NCI-H69 (cell line): ENCODE data around the gene NTMT1.
"Not testable (repeated sequence)": the region's sequence is repeated elsewhere in the genome, so short reads cannot be mapped to it uniquely, and the experiment has no call there.

Experiments
- DNase-seq: peaks from one replicate; lab custom pipeline; 2025; lab: John Stamatoyannopoulos, UW

NTMT1 gene, protein sequence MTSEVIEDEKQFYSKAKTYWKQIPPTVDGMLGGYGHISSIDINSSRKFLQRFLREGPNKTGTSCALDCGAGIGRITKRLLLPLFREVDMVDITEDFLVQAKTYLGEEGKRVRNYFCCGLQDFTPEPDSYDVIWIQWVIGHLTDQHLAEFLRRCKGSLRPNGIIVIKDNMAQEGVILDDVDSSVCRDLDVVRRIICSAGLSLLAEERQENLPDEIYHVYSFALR

DNA sequence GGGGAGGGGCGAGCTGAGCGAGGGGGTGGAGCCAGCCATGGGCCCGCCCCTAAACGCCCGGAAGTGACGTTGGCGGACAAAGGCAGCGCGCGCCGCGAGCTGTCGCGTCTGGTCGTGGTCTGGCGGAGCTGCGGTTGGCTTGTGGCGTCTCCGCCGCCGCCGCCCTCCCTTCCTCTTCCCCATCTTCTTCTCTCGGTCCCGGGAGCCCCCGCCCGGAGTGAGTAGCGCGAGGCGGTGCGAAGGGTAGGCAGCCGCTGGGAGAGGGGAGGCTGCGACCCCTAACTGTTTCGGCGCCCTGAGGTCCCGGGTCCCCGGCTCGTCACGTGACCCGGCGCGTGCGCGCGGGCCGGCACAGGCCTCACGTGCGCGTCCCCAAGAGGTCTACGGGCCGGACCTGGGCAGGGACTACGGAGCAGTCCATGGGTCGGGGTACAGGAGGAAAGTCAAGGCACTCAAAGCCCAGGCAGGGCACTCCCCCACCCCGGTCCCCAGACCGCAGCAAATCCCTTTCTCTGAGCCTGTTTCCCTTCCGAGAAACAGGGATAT lies at the start of gene NTMT1:
TSS of gene NTMT1 (plus strand) at position 85 of the 546 bp plus-strand sequence. CDS start 6,541 bp downstream, outside the sequence.
- peak; percentile 90 for DNase-seq

DNA sequence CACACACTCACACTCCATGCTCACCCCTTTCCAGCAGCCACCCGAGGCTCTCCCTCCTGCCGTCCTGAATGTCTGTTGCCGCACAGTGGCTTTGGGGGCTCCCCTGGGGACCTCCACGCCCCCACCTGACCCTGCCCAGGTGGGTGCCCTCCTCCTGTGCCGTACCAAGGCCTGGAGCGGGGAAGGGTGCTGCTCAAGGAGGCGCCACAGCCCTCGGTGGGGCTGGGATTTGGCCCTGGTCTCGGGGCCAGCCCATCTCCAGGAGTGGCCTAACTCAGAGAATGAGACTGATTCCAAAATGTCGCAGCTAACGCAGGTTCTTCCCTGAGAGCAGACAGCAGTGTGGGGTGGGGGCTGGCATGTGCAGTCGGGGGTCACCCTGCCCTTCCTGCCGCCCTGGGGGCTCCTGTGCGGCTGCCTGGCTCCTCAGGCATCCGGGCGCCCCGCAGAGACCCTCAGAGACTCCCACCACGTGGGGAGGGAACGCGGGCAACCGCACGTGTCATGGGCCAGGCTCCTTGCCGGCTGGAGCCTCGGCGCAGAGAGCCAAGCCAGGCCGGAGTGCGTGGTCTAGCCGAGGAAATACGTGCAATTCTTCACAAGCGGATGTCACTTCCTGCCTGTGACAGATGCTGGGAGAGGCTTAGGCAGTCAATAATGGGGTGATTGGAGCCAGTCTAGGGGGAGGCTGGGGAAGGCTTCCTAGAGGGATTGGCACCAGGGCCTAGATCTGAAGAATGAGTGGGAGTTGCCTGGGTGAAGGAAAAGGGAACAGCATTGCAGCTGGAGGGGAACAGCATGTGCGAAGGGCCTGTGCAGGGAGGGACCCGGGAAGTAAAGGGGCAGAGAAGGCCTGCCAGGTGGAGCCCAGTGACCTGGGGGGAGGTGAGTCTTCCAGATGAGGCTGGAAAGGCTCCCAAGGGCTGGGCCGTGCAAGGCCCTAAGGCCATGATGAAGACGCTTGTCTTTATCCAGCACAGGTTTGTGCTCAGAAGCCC lies 49.1 kb upstream of the NTMT1 start:
- DNase-seq = no peak

DNA sequence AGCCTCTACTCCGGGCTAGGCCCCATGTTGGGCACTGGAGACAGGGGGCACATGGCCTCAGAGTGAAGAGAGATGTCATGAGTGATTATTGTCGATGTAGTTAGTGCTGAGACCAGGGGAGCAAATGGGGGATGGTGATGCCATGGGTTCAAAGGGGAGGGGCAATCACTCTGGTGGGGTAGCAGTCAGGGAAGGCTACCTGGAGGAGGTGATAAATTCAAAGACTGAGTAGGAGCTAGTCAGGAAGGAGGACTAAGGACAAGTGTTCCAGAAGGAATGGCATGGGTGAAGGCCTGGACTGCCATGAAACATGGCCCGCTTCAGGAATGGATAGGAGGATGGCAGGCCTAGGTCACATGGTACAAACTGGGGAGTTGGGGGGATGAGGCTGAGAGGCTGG lies 46.7 kb upstream of the NTMT1 start:
- DNase-seq = no peak

DNA sequence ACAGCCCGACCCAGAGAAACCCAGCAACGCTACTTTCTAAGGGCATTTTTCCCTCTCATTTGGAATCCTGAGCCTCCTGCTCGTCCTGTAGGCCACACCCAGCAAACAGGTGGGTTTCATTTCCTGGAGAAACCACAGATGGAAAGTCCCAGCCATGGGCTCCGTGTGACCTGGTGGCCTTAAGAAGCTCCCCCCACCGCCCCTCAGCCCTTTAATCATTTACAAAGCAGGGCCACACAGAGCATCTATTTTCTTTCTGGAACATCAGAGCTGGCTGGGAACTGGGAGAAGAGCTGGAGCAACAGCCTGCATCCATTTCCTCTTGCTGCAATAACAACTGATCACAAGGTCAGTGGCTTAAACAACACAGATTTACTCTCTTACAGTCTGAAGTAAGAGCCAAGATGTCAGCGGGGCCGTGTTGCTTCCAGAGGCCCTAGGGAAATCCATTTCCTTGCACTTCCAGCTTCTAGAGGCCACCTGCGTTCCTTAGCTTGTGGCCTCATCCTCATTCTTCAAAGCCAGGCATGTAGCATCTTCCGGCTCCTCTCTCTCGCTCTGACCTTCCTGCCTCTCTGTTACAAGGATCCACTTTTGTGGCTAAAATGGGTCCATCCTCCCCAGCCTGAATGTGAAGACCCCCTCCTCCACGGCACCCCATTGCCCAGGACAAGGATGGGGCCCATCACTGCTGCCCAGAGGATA lies 45.6 kb upstream of the NTMT1 start:
- DNase-seq = no peak

DNA sequence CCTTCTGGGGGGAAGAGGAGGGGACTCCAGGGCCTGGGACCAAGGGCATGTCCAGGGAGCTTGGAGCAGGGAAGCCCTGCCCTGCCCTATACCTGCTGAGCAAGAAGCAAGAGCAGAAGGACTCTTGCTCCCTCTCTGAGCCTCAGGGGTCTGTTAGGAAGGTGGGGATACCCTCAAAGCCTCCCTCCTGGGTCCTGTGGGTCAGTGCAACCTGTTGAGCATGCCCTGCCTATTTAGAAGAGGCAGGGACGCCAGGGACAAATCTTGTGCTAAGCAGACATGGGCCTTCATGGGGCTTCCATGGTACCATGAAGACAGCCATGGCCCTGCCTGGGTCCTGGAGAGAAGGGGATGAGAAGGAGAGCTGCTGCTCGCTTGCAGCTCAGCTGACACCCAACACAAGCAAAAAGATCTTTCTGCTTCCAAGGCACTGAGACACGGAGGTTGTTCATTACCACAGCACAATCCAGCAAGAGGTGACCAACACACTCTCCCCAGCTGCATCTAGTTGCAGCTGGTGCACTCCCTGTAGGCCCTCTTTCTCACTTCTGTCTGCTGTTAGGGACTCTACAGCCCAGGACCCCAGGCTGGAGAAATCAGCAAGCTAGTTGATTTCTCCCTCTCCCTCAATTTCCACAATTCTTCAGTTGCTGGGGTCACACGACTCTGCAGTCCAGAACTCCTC lies 44.3 kb upstream of the NTMT1 start:
- DNase-seq = no peak

DNA sequence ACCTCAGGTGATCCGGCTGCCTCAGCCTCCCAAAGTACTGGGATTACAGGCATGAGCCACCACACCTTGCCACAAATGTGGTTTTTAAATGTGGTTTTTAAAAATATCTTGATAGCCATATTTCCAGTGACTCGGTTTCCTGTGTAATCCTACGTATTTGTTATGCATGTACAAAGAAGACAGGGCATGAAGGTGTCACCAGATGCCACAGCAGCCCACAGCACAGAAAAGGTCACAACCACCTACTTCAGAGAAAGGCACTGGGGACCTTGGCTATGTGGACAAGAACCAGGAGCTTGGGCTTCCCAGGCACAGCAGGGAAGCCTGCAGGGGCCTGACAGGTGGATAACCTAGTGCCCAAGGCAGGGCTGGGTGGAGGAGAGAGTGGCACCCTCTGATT lies 43.1 kb upstream of the NTMT1 start:
- DNase-seq = no peak

DNA sequence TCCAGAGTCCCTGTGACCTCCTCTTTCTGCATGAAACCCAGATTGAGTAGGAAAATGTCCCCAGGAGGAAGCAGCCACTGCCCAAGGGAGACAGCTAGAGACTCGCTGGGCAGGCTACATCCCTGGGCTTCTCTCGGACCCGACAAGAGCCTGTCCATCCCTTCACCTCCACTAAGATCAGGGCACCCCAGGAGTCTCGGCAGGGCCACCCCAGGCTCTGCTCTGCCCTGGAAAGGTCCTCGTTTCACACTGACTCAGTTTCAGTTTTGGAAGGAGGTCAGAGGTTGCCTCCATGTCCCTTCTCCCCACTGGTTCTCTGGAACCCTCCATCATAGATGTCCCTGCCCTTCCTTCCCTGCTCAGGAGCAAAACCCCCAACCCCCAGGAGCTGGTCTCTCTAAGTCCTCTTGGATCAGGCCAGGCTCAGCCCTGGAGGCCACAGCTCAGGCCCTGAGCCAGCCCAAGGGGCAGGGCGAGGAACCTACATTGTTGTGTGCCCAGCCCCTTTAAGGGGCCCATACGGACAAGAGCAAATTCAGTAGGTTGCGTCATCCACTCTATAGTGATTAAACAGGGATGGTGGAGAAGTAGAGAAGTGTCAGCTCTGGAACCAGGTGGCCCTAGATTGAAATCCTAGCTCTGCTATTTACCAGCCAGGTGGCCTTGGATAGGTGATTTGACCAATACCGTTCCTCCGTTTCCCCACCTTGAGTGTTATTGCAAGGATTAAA lies 42.5 kb upstream of the NTMT1 start:
- no peak for DNase-seq

DNA sequence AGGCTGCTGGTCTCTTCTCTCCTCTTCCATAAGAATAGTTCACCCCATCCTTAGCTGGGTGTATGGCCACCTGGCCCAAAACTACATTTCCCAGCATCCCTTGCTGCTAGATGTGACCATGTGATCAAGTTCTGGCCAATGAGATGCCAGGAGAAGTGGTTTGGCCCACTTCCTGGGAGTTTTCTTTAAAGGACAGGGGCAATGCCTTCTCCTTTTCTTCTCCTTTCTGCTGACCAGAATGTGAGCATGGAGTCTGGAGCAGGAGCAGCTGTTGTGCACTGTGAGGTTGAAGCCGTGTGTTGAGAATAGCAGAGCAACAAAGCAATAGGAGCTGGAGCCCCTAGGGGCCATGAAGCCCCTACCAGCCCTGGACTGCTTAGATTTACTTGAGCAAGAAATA lies 41.8 kb upstream of the NTMT1 start:
- DNase-seq = peak; percentile 59

DNA sequence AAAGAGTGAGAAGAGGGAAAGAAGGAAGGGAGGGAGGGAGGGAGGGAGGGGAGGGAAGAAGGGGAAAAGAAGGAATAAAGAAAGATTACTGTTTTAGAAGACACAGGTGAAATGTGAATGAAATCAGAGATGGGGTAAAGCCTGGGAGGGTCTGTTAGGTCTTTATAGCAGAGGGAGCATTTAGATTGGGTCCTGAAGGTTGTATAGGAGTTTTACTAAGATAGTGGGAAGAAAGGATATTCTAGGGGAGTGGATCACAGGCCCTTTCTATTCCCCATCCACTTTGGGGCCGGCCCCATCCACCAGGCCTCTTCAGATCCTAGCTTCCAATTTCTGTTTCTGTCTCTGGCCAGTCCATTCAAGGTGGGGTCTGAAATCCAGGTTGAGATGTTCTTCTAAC lies 40.6 kb upstream of the NTMT1 start:
- no peak for DNase-seq

DNA sequence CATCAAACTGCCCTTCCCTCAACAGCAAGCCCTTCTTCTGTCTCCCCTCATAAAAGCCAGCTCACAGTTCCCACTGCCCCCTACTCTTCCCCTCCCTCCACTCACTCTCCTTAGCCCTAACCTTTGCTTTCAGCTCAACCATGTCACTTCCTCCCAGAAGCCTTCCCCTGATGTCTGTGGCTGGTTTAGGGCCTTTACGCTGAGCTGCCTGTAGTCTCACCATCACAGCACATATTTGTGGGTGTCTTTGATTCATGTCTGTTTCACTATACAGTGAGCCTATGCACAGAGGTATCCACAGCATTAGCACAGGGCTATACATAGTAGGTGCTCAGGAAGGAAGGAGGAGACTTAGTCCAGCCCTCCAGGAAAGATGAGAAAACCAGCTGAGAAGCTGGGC lies 39.7 kb upstream of the NTMT1 start:
- no peak for DNase-seq

DNA sequence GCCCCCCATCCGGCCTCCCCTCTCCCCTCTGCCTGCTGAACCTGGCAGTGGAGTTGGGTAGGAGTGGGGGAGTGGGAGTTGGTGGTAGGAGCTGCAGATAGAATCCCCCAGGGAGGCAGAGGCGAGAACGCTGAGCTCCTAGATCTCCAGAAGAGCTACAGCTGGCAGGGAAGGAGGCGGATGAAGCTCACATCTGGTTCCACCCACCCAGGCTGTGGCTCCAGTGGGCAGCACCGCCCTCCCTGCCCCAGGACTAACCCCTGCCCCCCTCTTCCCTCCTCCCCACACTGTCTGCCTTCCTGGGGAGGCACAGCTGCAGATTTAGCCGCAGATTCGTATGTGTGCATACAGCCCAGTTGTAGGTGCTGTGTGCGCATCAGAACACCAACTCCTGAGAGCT lies 39.3 kb upstream of the NTMT1 start:
- peak; percentile 31 for DNase-seq

DNA sequence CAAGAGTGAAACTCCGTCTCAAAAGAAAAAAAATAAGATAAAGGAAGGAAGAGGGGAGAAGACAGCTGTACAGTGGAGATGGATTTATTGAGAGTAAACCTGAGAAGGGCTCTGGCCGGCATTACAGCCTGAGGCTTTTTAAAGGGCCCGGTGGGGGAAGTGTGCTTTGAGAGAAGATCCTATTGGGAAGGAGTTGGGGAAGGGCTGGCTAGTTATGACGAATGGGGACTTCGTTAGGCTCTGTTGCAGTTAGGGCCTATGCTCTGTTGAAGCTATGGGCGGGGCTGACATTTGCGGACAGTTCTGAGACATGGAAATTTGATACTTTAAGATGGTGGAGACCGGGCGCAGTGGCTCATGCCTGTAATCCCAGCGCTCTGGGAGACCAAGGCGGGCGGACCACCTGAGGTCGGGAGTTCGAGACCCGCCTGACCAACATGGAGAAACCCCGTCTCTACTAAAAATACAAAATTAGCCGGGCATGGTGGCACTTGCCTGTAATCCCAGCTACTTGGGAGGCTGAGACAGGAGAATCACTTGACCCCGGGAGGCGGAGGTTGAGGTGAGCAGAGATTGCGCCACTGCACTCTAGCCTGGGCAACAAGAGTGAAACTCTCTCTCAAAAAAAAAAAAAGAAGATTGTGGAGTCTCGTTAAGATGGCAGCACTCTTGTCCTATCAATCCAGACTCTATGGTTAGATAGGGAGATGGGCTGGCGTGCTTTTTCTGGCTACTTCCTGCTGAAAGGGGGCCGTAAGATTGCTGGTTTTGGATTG lies 38.3 kb upstream of the NTMT1 start:
- DNase-seq = peak; percentile 64

DNA sequence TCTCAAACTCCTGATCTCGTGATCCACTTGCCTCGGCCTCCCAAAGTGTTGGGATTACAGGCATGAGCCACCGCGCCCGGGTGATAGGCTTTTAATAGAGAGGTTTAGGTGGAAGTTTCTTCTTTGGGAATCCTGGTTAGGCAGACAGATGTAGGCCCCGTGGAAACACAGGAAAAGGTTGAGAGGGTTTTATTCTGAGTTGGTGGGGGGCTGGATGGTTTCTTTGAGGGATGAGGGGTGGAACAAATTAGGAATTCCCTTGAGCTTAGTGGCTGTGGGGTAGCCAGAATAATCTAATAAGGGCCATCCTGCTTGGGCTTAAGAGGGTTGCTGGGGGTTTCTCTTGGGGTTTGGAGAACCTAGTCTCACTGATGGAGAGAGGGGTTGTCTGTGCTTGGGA lies 35.5 kb upstream of the NTMT1 start:
- no peak for DNase-seq

DNA sequence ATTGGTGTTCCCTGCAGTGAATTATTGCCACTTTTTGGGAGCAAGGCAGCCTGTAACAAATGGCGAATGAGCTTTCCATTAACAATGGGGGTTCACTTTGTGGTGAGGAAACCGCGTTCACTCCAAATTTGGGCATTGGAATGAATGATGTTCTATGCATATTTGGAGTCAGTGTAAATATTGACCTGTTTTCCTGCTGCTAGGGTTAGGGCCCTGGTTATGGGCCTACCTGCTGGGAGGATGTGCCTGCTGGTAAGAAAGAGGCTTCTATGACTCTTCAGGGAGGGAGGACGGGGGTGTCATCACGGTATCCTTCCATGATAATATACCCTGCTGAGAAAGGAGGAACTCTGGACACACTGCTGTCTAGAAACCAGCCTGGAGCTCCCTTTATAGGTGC lies 34.0 kb upstream of the NTMT1 start:
- DNase-seq = peak; percentile 74

DNA sequence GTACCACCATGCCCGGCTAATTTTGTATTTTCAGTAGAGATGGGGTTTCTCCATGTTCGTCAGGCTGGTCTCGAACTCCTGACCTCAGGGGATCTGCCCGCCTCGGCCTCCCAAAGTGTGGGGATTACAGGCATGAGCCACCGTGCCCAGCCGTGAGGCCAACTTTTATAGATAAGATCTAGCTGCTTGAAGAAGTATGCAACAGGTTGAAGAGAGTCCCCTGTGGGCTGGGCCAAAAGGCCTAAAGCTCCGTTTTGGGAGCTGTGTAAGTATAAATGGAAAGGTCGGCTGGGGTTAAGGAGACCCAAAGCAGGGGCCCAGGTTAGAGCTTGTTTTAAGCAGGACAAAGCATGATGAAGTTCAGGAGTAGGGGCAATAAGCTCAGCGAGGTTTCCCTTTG lies 33.2 kb upstream of the NTMT1 start:
- DNase-seq = not testable (repeated sequence)

DNA sequence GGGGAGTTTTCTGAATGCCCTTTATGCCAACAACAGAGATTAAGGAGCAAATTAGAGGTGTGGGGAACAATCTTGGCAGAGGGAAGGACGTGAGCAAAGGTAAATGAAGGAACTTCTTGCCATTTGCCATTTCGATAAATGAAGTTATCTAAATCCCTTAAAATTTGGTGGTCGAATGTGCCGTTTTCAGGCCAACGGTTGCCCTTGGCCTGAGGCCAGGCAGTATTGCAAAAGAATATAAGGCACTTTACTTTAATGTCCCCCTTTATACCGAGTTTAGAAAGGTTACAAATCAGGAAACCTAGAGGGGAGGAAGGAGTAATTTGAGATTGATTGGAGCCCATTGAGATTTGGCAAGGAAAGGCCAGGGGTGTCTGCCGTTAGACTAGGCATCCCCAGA lies 31.3 kb upstream of the NTMT1 start:
- no peak for DNase-seq

DNA sequence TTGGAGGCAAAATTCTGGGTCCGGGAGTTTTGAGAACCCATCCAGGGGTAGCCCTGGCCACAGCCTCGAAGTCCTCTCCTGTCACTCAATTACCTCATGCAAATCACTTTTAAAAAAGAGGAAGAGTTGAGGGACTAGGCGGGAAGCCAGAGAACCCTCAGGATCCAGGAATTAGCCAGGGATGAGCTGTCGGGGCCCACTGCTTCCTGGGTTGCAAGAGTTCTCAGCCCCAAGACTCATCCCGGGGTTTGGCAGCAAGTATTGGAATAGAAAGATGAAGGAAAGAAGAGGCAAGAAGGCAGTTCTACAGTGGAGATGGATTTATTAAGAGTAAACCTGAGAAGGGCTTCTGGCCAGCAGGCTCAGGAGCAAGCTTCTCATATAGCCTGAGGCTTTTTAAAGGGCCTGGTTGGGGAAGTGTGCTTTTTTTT lies 30.6 kb upstream of the NTMT1 start:
- DNase-seq = peak; percentile 22

DNA sequence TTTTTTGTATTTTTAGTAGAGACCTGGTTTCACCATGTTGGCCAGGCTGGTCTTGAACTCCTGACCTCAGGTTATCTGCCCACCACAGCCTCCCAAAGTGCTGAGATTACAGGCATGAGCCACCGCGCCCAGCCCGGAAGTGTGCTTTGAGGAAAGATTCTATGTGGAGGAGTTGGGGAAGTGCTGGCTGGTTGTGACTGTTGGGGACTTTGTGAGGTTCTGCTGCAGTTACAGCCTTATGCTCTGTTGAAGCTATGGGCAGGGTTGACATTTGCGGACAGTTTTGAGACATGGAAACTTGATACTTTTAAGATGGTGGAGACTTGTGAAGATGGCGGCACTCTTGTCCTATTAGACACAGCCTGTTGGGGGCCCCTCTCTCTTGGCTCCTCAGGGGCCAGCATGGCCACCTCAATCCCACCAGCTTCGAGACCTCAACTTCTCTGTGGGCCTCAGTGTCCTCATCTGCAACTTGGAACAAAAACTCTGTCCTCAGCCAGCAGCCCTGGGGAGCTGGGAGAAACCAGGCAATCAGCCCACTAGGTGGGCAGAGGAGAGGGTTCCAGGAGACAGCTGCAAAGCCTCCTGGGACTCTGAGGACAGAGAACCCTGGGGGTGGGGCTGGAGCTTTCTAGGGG lies 29.9 kb upstream of the NTMT1 start:
- no peak for DNase-seq

DNA sequence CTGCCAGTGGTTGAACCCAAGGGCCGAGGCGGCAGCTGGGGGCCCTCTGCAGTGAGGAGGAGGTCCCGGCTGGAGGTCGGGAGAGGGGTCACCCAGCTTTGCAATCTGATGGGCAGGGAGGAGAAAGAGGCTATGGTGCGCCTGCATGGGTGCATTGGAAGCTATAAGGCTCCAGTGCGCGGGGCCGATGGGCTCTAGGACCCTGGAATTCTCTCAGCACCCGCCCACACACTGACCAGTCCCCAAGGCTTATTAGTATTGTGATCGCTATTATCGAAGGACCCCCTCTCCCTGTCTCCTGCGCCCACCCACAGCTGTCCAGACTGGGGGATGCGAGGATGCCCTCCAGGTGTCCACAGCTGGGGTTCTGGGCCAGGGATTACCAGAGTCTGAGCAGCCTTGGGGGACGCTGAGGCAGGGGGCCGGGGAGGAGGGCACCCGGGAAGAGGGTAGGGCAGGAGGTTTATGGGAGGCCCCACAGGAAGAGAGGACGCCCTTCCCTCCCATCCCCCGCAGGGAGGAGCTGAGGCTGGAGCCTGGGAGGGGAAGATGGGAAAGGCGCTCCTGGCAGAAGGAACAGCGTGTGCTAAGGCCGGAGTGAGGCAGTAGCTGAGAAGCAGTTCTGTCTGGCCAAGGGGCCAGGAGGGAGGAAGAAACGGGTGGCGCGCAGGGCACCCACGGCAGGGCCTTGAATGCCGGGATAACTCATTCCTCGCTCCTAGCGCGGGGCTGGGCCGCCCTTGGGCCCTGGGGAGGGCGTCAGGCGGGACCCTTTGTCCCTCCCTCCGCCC lies 29.2 kb upstream of the NTMT1 start:
- no peak for DNase-seq
